Liver (tissue), 9 donors: Measurements from ENCODE around the gene SAXO2. TPM values are rescaled to one million over a fixed set of nuclear protein-coding genes. Genes with fewer than 3 reads are reported as not detected.
A peak's percentile ranks its signal among the peaks of the same experiment; 100 is the strongest.
"Not testable (repeated sequence)": the region's sequence is repeated elsewhere in the genome, so short reads cannot be mapped to it uniquely, and the experiment has no call there.

ENCODE experiments used
- DNase-seq: peaks from one replicate; pipeline ENCODE4 v3.0.0-alpha.2; 2017; ENCODE audit warnings: low spot score
- H3K27ac ChIP-seq, 2 donors: one replicate each; pipeline ENCODE4 v1.7.0; 2013; ENCODE audit warnings: inconsistent platforms in 2 of 2, low read length in 2 of 2, control low read depth in 1 of 2, low read depth in 1 of 2, mild to moderate bottlenecking in 1 of 2
- H3K27me3 ChIP-seq, 4 donors: one replicate each; pipeline versions ENCODE4 v1.6.1 to v1.7.0; 2013; ENCODE audit warnings: low read length in 3 of 4, inconsistent platforms in 1 of 4, mild to moderate bottlenecking in 1 of 4, moderate library complexity in 1 of 4; ENCODE audit not compliant: control insufficient read depth in 4 of 4, insufficient read depth in 4 of 4
- H3K36me3 ChIP-seq, 4 donors: one replicate each; pipeline versions ENCODE4 v1.6.1 to v1.7.0; 2013; ENCODE audit warnings: low read length in 3 of 4, mild to moderate bottlenecking in 3 of 4, low read depth in 1 of 4, moderate library complexity in 1 of 4; ENCODE audit not compliant: control insufficient read depth in 4 of 4, insufficient read depth in 3 of 4
- H3K4me1 ChIP-seq, 4 donors: one replicate each; pipeline versions ENCODE4 v1.6.1 to v1.7.0; 2013; ENCODE audit warnings: low read length in 3 of 4, mild to moderate bottlenecking in 3 of 4, moderate library complexity in 1 of 4; ENCODE audit not compliant: control insufficient read depth in 4 of 4, insufficient read depth in 4 of 4
- H3K4me3 ChIP-seq, 3 donors: one replicate each; pipeline versions ENCODE4 v1.6.1 to v1.7.0; 2013; ENCODE audit warnings: low read length in 3 of 3, control low read depth in 1 of 3, low read depth in 1 of 3, mild to moderate bottlenecking in 1 of 3
- H3K9ac ChIP-seq, 2 donors: one replicate each; pipeline ENCODE4 v1.7.0; 2013; ENCODE audit warnings: low read length in 2 of 2, mild to moderate bottlenecking in 2 of 2, moderate library complexity in 2 of 2, control low read depth in 1 of 2, low read depth in 1 of 2
- H3K9me3 ChIP-seq, 4 donors: one replicate each; pipeline versions ENCODE4 v1.6.1 to v1.7.0; 2013; ENCODE audit warnings: low read length in 3 of 4; ENCODE audit not compliant: control insufficient read depth in 4 of 4
- ATF3 ChIP-seq: IDR thresholded peaks from 2 replicates; pipeline ENCODE4 v1.6.1; 2016; ENCODE audit warnings: antibody characterized with exemption
- EGR1 ChIP-seq, 2 donors: IDR thresholded peaks; 2 replicates each; pipeline ENCODE4 v1.6.1; 2016 to 2018; ENCODE audit warnings: antibody characterized with exemption in 2 of 2, low read depth in 2 of 2
- FOXA1 ChIP-seq: IDR thresholded peaks from 2 replicates; pipeline ENCODE4 v1.6.1; 2016; ENCODE audit warnings: antibody characterized with exemption
- FOXA2 ChIP-seq: IDR thresholded peaks from 2 replicates; pipeline ENCODE4 v1.6.1; 2016; ENCODE audit warnings: antibody characterized with exemption
- GABPA ChIP-seq, 2 donors: IDR thresholded peaks in 1 of 2; conservative IDR thresholded peaks in 1 of 2; 2 replicates each; pipeline ENCODE4 v1.6.1; 2016; ENCODE audit warnings: antibody characterized with exemption in 2 of 2, mild to moderate bottlenecking in 1 of 2, moderate library complexity in 1 of 2
- HNF4A ChIP-seq, 2 donors: conservative IDR thresholded peaks; 2 replicates each; pipeline ENCODE4 v1.6.1; 2016; ENCODE audit warnings: antibody characterized with exemption in 2 of 2, mild to moderate bottlenecking in 2 of 2
- HNF4G ChIP-seq: IDR thresholded peaks from 2 replicates; pipeline ENCODE4 v1.6.1; 2016; ENCODE audit warnings: antibody characterized with exemption
- JUND ChIP-seq, 2 donors: IDR thresholded peaks; 2 replicates each; pipeline ENCODE4 v1.6.1; 2016; ENCODE audit warnings: antibody characterized with exemption in 2 of 2
- NR2F2 ChIP-seq: IDR thresholded peaks from 2 replicates; pipeline ENCODE4 v1.6.1; 2016; ENCODE audit warnings: antibody characterized with exemption
- RAD21 ChIP-seq, 2 donors: IDR thresholded peaks; 2 replicates each; pipeline ENCODE4 v1.6.1; 2016; ENCODE audit warnings: antibody characterized with exemption in 2 of 2, mild to moderate bottlenecking in 2 of 2
- TAF1 ChIP-seq: conservative IDR thresholded peaks from 2 replicates; pipeline ENCODE4 v1.6.1; 2016; ENCODE audit warnings: antibody characterized with exemption, mild to moderate bottlenecking
- YY1 ChIP-seq: IDR thresholded peaks from 2 replicates; pipeline ENCODE4 v1.6.1; 2016; ENCODE audit warnings: antibody characterized with exemption, mild to moderate bottlenecking
- WGBS: extraction: QIAGEN DNeasy Blood & Tissue Kit; methylation state at CpG from one replicate; pipeline ENCODE4 v1.1.7; 2013; 5-methylcytosine and 5-hydroxymethylcytosine counted together
- polyA plus RNA-seq, 2 donors: library from polyadenylated mRNA; stranded (reverse) in 1 of 2; unstranded in 1 of 2; fragments of 200-250 nt in 1 of 2; fragments of >200 nt in 1 of 2; fragmentation: Nextera tagmentation in 1 of 2; extraction: Ambion mirVana in 1 of 2; gene quantifications; one replicate each; pipeline versions ENCODE4 v1.2.1 to v1.2.3, GENCODE V29; 2013 to 2015
- total RNA-seq, 2 donors: library from RNA; depleted of rRNA; stranded (reverse); fragments of >200 nt; gene quantifications; one replicate each; pipeline ENCODE4 v1.2.3, GENCODE V29; 2014
- TF ChIP-seq, protein P1 (sequence below): fragments of 150-350 bp; IDR thresholded peaks from 2 replicates; pipeline ENCODE4 v1.5.1; 2017; ENCODE audit warnings: improper control_type of control experiment, low read depth, low read length; ENCODE audit not compliant: missing input control
- TF ChIP-seq, protein P2 (sequence below): IDR thresholded peaks from 2 replicates; pipeline ENCODE4 v1.6.1; 2016; ENCODE audit warnings: antibody characterized with exemption
- TF ChIP-seq, protein P3 (sequence below): IDR thresholded peaks from 2 replicates; pipeline ENCODE4 v1.6.1; 2016; ENCODE audit warnings: antibody characterized with exemption, mild to moderate bottlenecking
- TF ChIP-seq, protein P4 (sequence below): IDR thresholded peaks from 2 replicates; pipeline ENCODE4 v1.6.1; 2016; ENCODE audit warnings: antibody characterized with exemption
- donor health status: healthy.
- donor health status: healthy.
- donor health status: healthy.
- donor health status: healthy.
- donor health status: healthy.

Gene SAXO2
- total and polyA plus RNA-seq, 4 donors: 0.28 to 1.4 (median 0.43) TPM

- TF ChIP-seq, protein P1, sequence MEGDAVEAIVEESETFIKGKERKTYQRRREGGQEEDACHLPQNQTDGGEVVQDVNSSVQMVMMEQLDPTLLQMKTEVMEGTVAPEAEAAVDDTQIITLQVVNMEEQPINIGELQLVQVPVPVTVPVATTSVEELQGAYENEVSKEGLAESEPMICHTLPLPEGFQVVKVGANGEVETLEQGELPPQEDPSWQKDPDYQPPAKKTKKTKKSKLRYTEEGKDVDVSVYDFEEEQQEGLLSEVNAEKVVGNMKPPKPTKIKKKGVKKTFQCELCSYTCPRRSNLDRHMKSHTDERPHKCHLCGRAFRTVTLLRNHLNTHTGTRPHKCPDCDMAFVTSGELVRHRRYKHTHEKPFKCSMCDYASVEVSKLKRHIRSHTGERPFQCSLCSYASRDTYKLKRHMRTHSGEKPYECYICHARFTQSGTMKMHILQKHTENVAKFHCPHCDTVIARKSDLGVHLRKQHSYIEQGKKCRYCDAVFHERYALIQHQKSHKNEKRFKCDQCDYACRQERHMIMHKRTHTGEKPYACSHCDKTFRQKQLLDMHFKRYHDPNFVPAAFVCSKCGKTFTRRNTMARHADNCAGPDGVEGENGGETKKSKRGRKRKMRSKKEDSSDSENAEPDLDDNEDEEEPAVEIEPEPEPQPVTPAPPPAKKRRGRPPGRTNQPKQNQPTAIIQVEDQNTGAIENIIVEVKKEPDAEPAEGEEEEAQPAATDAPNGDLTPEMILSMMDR: no peak
Measured at GRCh38 chr15:82298032-82298431, 35.4 kb downstream of the SAXO2 start (continued).

- no peaks in the 10 kb centered on the region for H3K4me1 ChIP-seq
- no peak for DNase-seq
- H3K4me3 ChIP-seq: no peak overlapping the region
- H3K36me3 ChIP-seq: no peaks in the 10 kb centered on the region
- H3K27ac ChIP-seq: no peak overlapping the region
- TF ChIP-seq NR2F2: no peak
- TF ChIP-seq HNF4A (conservative IDR thresholded peaks at IDR 0.05): no peak
- TF ChIP-seq ATF3: no peak
- TF ChIP-seq, protein P1: no peak
- TF ChIP-seq, protein P2, sequence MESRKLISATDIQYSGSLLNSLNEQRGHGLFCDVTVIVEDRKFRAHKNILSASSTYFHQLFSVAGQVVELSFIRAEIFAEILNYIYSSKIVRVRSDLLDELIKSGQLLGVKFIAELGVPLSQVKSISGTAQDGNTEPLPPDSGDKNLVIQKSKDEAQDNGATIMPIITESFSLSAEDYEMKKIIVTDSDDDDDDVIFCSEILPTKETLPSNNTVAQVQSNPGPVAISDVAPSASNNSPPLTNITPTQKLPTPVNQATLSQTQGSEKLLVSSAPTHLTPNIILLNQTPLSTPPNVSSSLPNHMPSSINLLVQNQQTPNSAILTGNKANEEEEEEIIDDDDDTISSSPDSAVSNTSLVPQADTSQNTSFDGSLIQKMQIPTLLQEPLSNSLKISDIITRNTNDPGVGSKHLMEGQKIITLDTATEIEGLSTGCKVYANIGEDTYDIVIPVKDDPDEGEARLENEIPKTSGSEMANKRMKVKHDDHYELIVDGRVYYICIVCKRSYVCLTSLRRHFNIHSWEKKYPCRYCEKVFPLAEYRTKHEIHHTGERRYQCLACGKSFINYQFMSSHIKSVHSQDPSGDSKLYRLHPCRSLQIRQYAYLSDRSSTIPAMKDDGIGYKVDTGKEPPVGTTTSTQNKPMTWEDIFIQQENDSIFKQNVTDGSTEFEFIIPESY: no peak
- no peak for TF ChIP-seq FOXA1
- no peak for TF ChIP-seq EGR1 (IDR thresholded peaks at IDR 0.05; ENCODE audit: low read depth in 2 of 2)
- no peak for TF ChIP-seq TAF1
- TF ChIP-seq GABPA (IDR thresholded peaks at IDR 0.05 in 1 of 2, conservative IDR thresholded peaks at IDR 0.05 in 1 of 2): no peak
- TF ChIP-seq HNF4G: no peak
- TF ChIP-seq, protein P3, sequence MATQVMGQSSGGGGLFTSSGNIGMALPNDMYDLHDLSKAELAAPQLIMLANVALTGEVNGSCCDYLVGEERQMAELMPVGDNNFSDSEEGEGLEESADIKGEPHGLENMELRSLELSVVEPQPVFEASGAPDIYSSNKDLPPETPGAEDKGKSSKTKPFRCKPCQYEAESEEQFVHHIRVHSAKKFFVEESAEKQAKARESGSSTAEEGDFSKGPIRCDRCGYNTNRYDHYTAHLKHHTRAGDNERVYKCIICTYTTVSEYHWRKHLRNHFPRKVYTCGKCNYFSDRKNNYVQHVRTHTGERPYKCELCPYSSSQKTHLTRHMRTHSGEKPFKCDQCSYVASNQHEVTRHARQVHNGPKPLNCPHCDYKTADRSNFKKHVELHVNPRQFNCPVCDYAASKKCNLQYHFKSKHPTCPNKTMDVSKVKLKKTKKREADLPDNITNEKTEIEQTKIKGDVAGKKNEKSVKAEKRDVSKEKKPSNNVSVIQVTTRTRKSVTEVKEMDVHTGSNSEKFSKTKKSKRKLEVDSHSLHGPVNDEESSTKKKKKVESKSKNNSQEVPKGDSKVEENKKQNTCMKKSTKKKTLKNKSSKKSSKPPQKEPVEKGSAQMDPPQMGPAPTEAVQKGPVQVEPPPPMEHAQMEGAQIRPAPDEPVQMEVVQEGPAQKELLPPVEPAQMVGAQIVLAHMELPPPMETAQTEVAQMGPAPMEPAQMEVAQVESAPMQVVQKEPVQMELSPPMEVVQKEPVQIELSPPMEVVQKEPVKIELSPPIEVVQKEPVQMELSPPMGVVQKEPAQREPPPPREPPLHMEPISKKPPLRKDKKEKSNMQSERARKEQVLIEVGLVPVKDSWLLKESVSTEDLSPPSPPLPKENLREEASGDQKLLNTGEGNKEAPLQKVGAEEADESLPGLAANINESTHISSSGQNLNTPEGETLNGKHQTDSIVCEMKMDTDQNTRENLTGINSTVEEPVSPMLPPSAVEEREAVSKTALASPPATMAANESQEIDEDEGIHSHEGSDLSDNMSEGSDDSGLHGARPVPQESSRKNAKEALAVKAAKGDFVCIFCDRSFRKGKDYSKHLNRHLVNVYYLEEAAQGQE: no peak
- no peak for TF ChIP-seq FOXA2
- TF ChIP-seq, protein P4, sequence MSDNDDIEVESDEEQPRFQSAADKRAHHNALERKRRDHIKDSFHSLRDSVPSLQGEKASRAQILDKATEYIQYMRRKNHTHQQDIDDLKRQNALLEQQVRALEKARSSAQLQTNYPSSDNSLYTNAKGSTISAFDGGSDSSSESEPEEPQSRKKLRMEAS: no peak
- no peak for TF ChIP-seq RAD21 (IDR thresholded peaks at IDR 0.05)
- no peak for TF ChIP-seq YY1
- no peak for TF ChIP-seq JUND (IDR thresholded peaks at IDR 0.05)
- no peaks in the 10 kb centered on the region for H3K9me3 ChIP-seq
- WGBS: 34% methylated on average over 44 of the region's 44 CpGs
- H3K27me3 ChIP-seq: no peaks in the 10 kb centered on the region
- no peak overlapping the region for H3K9ac ChIP-seq
Measured at GRCh38 chr15:82298520-82298919, 35.9 kb downstream of the SAXO2 start.

GRCh38 chr15:82299511-82299914 is 36.9 kb downstream of the SAXO2 start:
- H3K9me3 ChIP-seq, H3K9ac ChIP-seq, H3K4me3 ChIP-seq, H3K36me3 ChIP-seq, H3K4me1 ChIP-seq, H3K27me3 ChIP-seq, DNase-seq, H3K27ac ChIP-seq: not testable (repeated sequence)
- 80% methylated on average over 3 of the region's 6 CpGs for WGBS

- H3K4me1 ChIP-seq, H3K36me3 ChIP-seq, H3K4me3 ChIP-seq, H3K9ac ChIP-seq, H3K27me3 ChIP-seq, H3K27ac ChIP-seq, H3K9me3 ChIP-seq: not testable (repeated sequence)
- WGBS: 80% methylated on average over 6 of the region's 6 CpGs
- peak; percentile 5 for DNase-seq
Measured at GRCh38 chr15:82300326-82300725, 37.7 kb downstream of the SAXO2 start.
